MG63 (cell line): ENCODE data around the gene MUTYH. TPM values are rescaled to one million over a fixed set of nuclear protein-coding genes. Genes with fewer than 3 reads are reported as not detected.
"Not testable (repeated sequence)": the region's sequence is repeated elsewhere in the genome, so short reads cannot be mapped to it uniquely, and the experiment has no call there.

Experiments
- DNase-seq: peaks from one replicate; pipeline ENCODE4 v3.0.0-alpha.2; 2020
- H3K27me3 ChIP-seq: fragments of 250-450 bp; sonication (Bioruptor Pico); 2 replicates; pipeline ENCODE4 v1.5.1; 2020; ENCODE audit warnings: mild to moderate bottlenecking, moderate library complexity
- H3K36me3 ChIP-seq: fragments of 250-450 bp; sonication (Bioruptor Pico); 2 replicates; pipeline ENCODE4 v1.5.1; 2020; ENCODE audit warnings: mild to moderate bottlenecking, moderate library complexity
- H3K4me3 ChIP-seq: fragments of 250-450 bp; sonication (Bioruptor Pico); 2 replicates; pipeline ENCODE4 v1.5.1; 2020; ENCODE audit warnings: mild to moderate bottlenecking, moderate library complexity
- H3K9me3 ChIP-seq: fragments of 250-450 bp; sonication (Bioruptor Pico); 2 replicates; pipeline ENCODE4 v1.5.1; 2020; ENCODE audit warnings: mild to moderate bottlenecking, moderate library complexity
- total RNA-seq: library from RNA; depleted of rRNA; stranded (reverse); fragments of >200 nt; shearing (Covaris generic); gene quantifications from 2 replicates; pipeline ENCODE4 v1.2.3, GENCODE V29; 2014; ENCODE audit warnings: low replicate concordance; rRNA removed

The MUTYH gene
- 8.1 and 11.6 TPM in 2 replicates for total RNA-seq

DNA sequence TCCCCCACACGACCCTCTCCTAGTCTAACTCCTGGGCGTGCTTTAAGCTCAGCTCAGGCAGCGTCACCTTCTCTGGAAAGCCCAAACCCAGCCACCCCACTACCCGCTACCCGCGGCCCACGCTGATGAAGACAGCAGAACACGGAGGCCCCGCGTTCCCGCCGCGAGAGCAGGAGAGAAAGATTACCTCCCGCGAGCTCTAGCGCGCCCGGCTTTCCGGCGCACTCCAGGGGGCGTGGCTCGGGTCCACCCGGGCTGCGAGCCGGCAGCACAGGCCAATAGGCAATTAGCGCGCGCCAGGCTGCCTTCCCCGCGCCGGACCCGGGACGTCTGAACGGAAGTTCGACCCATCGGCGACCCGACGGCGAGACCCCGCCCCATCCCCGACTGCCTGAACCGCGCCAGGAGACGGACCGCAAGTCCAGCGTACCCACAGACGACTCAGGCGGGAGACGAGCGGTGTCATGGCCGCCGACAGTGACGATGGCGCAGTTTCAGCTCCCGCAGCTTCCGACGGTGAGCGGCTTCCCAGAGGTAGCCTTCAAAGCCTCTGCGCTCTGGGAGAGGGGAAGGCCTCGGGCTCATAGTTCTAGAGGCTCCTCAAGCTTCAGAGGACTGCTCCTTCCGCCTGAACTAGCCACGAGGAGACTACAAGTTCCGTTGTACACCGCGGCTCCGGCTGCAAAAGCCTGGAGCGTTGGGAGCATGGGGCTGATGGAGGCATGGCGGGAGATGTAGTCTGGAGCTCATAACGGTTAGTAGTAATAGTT lies at the start of gene MUTYH, which contains the start of gene TOE1:
Gene MUTYH, minus strand, starts transcription at position 652 of the 770 bp plus-strand sequence. CDS start 5,935 bp downstream, outside the sequence.
Gene TOE1, plus strand, starts transcription at position 382 of the 770 bp plus-strand sequence. Its CDS starts 83 bp downstream, at position 465.
- peaks cover 40% of the 10 kb centered on the region for H3K36me3 ChIP-seq
- no peaks in the 10 kb centered on the region for H3K9me3 ChIP-seq
- H3K27me3 ChIP-seq, result no peaks in the 10 kb centered on the region
- DNase-seq, result peak; percentile 97
- H3K4me3 ChIP-seq, result peak within 1 kb of the TSS; percentile 92

DNA sequence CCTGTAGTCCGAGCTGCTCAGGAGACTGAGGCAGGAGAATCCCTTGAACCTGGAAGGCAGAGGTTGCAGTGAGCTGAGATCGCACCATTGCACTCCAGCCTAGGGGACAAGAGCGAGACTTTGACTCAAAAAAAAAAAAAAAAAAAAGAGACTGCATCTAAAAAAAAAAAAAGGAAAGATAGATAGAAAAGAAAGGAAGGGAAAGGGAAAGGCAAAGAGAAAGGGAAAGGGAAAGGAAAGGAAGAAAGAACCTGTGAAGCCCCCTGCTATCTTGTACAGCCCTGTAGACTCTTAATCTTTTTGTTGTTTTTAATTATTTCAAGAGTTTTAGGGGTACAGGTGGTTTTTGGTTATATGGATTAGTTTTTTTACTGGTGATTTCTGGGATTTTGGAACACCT lies 46.0 kb upstream of the MUTYH start:
- no peak for DNase-seq

DNA sequence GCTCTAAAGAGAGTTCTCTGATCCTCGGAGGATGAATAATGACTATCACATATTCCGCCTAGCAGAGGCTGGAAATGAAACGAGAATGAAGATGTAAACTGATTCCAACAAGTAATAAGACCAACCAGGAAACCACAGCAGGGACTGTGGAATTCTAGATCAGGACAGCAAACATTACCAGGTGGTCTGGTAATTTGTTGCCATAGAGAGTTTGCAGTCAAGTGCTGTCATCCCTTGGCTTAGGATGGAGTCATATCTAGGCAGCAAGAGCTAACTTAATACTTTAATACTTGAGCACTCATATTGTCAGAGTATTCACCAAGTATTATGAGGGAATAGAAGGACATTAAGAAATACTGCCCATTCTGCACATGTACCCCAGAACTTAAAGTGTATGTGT lies 45.1 kb upstream of the MUTYH start:
- no peak for DNase-seq
- no peaks in the 10 kb centered on the region for H3K9me3 ChIP-seq
- H3K27me3 ChIP-seq, result no peaks in the 10 kb centered on the region; the same call in none of the 2 replicates
- no peaks in the 10 kb centered on the region for H3K36me3 ChIP-seq
- no peak overlapping the region for H3K4me3 ChIP-seq

More for the DNA sequence above, 46.0 kb upstream of the MUTYH start:
- Histone ChIP-seq H3K9me3 (no peaks in the 10 kb centered on the region), H3K36me3 (no peaks in the 10 kb centered on the region), H3K4me3 (no peak overlapping the region), H3K27me3 (no peaks in the 10 kb centered on the region; the same call in none of the 2 replicates)

DNA sequence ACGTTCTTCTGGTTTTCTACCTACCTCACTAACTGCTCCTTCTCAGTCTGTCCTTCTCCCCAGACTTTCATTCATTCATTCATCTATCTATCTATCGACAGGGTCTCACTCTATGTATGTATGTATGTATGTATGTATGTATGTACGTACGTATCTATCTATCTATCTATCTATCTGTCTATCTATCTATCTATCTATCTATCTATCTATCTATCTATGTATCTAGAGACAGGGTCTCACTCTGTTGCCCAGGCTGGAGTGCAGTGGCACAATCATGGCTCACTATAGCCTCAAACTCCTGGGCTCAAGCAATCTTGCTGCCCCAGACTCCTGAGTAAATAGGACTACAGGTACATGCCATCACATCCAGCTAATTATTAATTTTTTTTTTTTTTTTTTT lies 44.0 kb upstream of the MUTYH start:
- H3K27me3 ChIP-seq, H3K36me3 ChIP-seq, H3K4me3 ChIP-seq, H3K9me3 ChIP-seq, DNase-seq: not testable (repeated sequence)

DNA sequence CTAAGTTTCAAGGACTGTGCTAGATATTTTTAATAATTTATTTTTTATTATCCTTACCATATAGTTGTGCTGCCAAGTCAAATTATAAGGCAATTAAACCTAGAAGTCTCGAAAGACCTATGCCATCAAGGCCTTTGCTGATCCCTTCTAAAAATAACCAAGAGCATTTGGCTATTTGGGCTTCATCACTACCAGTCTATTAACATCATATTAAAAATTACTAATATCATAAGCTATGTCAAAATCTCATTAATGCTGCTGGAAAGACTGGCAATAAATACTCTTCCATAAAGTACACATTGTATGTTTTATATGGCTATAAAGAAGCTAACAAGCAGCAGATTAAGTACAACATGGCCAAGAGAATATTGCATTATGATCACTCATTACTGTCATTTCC lies 43.0 kb upstream of the MUTYH start:
- H3K27me3 ChIP-seq, result no peaks in the 10 kb centered on the region; the same call in none of the 2 replicates
- DNase-seq, result no peak
- no peak overlapping the region for H3K4me3 ChIP-seq
- H3K36me3 ChIP-seq, result no peaks in the 10 kb centered on the region
- no peaks in the 10 kb centered on the region for H3K9me3 ChIP-seq

DNA sequence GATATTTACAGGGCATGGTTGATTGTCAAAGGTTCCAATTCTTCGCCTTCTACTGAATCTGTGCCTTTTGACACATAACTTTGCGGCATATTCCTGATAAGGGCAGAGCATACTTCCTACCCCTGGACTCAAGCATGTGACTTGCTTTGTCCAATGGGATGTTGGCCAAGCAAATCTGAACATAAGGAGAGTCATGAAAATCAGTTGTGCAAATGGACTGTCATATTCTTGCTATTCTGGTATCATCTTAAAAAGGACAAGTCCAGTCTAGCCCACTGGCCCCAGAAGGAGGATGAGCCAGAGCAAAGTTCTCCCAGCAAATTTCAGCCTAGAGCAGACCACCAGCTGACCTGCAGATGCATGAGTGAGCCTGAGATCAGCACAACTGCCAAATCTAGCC lies 41.0 kb upstream of the MUTYH start:
- Histone ChIP-seq H3K27me3 (no peaks in the 10 kb centered on the region), H3K9me3 (no peaks in the 10 kb centered on the region), H3K36me3 (no peaks in the 10 kb centered on the region), H3K4me3 (no peak overlapping the region)
- no peak for DNase-seq

DNA sequence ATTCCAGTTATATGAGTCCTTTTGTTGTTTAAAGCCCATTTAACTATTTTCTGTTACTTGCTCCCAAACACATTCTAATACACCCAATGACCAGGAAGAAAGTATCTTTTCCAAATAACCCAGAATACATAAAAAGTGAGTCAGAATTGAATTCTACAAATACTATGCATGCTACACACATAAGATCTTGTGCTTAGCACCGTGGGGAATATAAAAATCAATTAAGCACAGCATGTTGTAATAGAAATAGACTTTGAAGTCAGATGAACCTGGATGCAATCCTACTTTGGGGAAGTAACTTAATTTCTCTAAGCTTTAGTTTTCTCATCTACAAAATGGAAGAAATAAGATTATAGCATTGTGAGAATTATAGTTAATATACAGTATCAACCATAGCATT lies 40.5 kb upstream of the MUTYH start:
- H3K27me3 ChIP-seq, result no peaks in the 10 kb centered on the region
- no peaks in the 10 kb centered on the region for H3K9me3 ChIP-seq
- H3K4me3 ChIP-seq, result no peak overlapping the region
- H3K36me3 ChIP-seq, result no peaks in the 10 kb centered on the region
- no peak for DNase-seq

DNA sequence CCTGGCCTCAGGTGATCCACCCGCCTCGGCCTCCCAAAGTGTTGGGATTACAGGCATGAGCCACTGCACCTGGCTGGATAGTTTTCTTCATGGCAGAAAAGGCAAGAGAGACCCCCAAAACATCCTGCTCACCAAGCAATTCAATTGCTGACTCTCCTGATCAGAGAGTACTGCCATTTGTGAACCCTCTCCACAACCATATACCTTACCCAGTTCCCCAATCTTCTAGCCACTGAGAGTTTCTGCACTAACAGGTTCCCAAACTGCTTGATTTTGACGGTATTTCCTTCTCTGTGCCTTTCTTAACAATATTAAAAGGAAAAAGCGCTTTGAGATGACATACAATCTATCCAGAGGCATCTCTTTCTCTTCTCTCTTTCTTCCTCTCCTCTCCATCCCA lies 39.9 kb upstream of the MUTYH start:
- H3K9me3 ChIP-seq, result no peaks in the 10 kb centered on the region
- no peak overlapping the region for H3K4me3 ChIP-seq
- H3K27me3 ChIP-seq, result no peaks in the 10 kb centered on the region
- no peak for DNase-seq
- no peaks in the 10 kb centered on the region for H3K36me3 ChIP-seq

DNA sequence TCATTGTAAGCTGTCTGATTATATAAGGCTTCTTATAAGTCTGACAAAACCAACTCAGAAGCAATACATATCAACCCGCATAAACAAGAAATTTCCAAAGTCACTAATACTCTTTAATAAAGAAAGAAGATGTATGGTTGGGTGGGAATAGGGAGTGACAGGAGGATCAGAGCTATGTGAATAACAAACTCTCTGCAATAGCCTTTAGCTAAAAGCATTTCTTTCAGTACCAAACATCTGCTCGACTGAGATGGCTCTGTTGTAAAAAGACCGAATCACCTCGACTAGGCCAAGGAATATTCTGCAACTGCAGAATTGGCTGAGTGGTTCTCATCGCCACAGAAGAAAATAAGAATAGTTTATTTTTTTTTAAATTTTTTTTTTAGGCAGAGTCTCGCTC lies 39.3 kb upstream of the MUTYH start:
- Histone ChIP-seq H3K27me3 (no peaks in the 10 kb centered on the region), H3K4me3 (no peak overlapping the region), H3K36me3 (no peaks in the 10 kb centered on the region), H3K9me3 (no peaks in the 10 kb centered on the region)
- DNase-seq, result no peak

DNA sequence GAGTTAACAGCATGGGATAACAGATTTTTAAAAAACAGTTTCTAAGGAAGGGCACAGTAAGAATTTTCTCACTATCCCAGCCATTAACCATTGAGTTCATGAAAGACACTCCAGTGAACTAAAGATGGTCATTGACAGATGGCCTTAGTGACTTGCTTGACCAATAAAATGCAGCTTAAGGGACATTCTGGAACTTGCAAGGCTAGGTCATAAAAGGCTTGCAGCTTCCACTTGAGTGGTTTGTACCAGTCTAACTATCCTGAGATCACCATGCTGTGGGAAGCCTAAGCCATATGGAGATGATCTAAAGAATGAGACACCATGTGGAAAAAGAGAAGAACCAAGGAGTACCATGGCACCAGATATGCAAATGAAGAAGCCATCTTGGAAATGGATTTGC lies 37.9 kb upstream of the MUTYH start:
- H3K9me3 ChIP-seq, result no peaks in the 10 kb centered on the region
- H3K4me3 ChIP-seq, result no peak overlapping the region
- no peaks in the 10 kb centered on the region for H3K27me3 ChIP-seq
- no peaks in the 10 kb centered on the region for H3K36me3 ChIP-seq
- DNase-seq, result no peak

DNA sequence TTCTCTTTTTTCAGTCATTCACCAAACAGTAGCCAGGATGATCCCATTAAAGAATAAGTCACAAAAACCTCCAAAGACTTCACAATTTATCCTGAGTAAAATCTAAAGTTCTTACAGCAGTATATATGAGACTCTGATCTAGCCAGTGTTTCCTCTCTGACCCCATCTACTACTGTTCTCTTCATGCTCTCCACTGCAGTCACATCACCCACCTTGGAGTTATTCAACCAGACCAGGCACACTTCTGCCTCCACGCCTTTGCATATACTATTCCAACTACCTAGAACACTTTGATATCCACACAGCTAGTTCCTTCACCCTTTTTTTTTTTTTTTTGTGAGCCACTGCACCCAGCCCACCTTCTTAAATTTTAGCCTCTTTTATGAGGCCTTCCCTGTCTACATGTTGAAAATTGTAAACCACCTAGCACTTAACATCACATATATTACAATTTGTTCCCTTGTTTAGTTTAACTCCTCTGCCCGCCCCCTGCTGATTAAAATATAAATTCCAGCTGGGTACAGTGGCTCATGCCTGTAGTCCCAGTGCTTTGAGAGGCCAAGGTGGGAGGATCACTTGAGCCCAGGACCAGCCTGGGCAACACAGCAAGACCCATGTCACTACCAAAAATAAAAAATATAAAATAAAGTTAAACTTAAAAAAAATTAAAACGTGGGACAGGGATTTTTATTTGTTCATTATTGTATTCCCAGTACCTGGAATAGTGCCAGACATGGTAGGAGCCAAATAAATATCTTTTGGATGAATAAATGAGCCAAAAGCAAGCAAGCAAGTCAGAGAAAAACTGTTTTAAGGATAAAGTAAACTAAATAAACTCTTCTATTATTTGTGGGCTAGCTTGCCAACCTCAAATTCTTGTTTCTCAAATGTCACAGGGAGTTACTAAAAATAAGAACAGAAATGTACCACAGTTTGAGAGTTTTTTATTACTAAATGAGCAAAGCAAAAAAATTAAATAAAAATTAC lies 35.2 kb upstream of the MUTYH start:
- DNase-seq, result peak; percentile 35
- no peaks in the 10 kb centered on the region for H3K27me3 ChIP-seq
- no peaks in the 10 kb centered on the region for H3K9me3 ChIP-seq
- no peaks in the 10 kb centered on the region for H3K36me3 ChIP-seq
- H3K4me3 ChIP-seq, result no peak overlapping the region

DNA sequence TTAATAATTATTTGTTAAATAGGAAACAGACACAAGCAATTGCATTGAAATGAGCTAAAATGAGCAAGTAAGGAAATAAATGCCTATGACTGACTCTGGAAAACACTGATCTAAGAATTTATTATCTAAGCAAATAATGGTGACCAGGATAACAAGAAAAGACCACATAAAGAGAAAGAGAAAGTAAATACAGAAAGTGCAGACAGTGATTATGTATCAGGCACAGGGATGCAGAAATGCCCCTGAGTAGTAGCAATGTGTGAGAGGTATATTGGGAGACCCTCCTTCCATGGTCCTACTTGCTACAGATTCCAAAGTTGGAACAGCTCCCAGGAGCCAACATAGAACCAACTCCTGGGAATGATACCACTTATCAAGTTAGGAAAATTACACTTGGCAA lies 33.3 kb upstream of the MUTYH start:
- no peak for DNase-seq
- Histone ChIP-seq H3K27me3 (no peaks in the 10 kb centered on the region), H3K4me3 (no peak overlapping the region), H3K36me3 (no peaks in the 10 kb centered on the region), H3K9me3 (no peaks in the 10 kb centered on the region)

DNA sequence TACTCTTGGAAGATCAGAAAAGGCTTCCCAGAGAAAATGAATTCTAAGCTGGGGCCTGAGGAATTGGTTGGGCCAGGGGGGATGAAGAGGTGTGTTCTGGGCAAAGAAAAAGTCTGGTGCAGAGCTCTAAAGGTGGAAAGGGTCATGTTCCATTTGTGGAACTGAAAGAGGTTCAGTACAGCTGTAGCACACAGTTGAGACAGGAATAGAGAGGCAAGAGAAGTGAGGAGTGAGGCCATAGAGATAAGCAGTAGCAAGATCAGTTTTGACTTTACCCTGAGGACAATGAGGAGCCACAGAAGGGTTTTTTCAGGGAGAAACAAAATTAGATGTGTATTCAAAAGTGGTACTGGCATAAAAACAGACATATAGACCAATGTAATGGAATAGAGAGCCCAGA lies 30.3 kb upstream of the MUTYH start:
- DNase-seq, result no peak
- no peaks in the 10 kb centered on the region for H3K9me3 ChIP-seq
- H3K4me3 ChIP-seq, result no peak overlapping the region
- H3K27me3 ChIP-seq, result no peaks in the 10 kb centered on the region
- H3K36me3 ChIP-seq, result no peaks in the 10 kb centered on the region

DNA sequence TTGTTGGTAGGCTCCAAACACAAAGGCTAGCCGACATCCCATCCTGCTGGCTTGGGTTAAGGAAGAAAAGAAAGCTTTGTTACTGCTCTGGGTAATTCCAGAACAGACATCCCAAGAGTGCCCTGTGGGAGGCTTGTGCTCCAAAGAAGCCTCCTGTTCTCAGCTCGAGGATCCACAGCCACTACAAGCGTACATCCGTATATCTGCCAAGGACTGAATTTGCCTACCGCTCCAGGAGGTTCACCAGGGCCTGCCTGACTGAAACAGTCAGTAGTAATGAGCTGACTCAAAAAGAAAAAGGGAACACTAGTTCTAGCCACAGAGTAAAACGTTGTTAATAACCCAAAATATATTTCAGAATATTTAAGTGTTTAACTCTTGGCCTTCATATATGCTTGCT lies 24.8 kb upstream of the MUTYH start:
- Histone ChIP-seq H3K9me3 (no peaks in the 10 kb centered on the region), H3K27me3 (no peaks in the 10 kb centered on the region), H3K36me3 (no peaks in the 10 kb centered on the region), H3K4me3 (no peak overlapping the region)
- DNase-seq, result no peak

DNA sequence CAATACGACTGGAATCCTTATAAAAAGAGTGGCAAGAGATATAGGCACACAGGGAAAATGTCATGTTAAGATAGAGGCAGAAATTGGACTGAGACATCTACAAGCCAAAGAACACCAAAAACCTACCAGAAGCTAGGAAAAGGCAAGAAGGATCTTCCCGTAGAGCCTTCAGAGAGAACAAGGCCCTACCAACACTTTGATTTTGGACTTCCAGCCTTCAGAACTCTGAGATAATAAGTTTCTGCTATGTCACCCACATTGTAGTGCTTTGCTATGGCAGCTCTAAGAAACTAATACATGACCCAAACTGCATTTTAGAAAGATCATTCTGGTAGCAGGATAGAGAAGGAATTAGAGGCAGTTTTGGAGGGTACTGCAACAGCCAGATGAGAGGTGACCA lies 24.1 kb upstream of the MUTYH start:
- H3K36me3 ChIP-seq, result no peaks in the 10 kb centered on the region
- no peak for DNase-seq

DNA sequence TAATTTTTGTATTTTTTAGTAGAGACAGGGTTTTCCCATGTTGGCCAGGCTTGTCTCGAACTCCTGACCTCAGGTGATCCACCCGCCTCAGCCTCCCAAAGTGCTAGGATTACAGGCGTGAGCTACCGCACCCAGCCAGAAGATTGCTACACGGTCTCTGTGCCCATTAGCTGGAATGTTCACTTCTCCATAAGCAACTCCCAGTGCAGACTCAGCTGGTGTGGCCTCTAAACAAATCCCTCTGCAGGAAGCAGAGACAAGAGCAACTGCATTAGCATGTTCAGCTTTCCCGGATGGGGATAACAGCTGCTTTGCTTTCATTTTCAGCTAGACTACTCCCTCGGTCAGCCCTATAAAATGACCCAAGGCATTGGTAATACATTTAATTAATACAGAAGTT lies 20.7 kb upstream of the MUTYH start:
- not testable (repeated sequence) for H3K36me3 ChIP-seq, H3K27me3 ChIP-seq, H3K4me3 ChIP-seq, H3K9me3 ChIP-seq, DNase-seq

More for the DNA sequence above, 24.1 kb upstream of the MUTYH start:
- Histone ChIP-seq H3K4me3 (no peak overlapping the region), H3K9me3 (no peaks in the 10 kb centered on the region), H3K27me3 (no peaks in the 10 kb centered on the region)

DNA sequence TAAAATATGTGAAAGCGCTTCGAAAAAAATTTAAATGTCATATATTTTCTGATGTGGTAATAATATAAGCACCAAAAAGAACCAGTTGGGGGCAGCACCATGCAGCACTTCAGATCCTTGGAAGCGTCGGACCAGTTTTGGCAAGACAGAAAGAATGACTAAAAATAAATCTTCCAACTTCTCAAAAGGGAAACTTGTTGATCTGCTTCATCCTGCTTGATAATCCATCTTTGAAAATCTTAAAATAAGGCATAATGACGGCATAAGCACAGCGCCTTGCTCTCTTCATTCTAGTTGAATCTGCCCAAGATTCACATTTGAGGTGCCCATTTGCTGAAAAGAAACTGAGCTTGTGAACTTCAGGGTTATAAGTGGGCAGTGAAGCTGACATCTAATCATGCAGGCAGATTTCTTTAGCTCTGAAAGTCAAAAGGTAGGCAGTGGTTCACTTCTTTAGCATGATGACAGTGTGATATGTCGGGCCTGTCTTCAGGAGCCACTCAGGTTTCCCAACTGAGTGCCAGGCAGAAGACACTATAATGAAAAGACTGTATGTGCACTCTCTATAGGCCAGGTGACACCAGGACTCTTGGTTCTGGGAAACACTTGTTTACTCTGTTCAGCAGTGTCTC lies 19.8 kb upstream of the MUTYH start:
- no peaks in the 10 kb centered on the region for H3K36me3 ChIP-seq
- no peaks in the 10 kb centered on the region for H3K9me3 ChIP-seq
- no peaks in the 10 kb centered on the region for H3K27me3 ChIP-seq
- H3K4me3 ChIP-seq, result no peak overlapping the region
- peak; percentile 37 for DNase-seq
